GM18858 (cell line): ENCODE results near the gene CHRNA7.
"Not testable (repeated sequence)": the region's sequence is repeated elsewhere in the genome, so short reads cannot be mapped to it uniquely, and the experiment has no call there.

ENCODE experiments used
- ATAC-seq: cut with Tn5 transposase; IDR thresholded peaks from one replicate; pipeline ENCODE4 v1.9.1; 2021; ENCODE audit not compliant: unreplicated experiment

The CHRNA7 gene

DNA sequence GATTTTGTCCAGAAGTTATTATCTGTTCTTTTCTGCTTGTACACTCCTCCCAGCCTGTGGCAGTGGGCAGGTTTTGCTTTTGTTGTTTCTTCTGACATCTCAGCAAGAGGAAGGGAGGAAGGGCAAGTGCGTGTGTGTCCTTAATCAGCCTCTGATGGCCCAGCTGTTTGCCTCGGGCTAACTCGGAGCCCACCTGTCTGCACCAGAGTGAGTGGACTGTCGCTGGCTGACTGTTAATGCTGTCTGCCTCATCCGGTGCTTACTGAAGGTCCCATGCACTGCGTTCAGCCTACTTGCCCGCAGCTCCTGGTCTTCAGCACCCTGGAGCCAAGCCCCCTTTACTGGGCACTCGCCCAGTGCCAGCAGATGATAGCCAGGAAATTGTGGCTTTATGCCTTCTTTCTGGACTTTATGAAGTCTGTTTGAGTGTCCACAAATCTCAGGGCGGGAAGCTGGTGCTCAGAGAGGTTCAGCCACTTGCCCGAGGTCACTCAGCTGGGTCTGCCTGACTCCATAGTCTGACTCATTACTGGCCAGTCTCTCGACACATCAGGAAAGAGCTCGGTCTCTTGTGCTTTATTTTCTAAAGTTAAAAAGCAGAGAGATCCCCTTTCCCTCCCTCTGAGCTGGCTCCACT lies 89.5 kb downstream of the CHRNA7 start:
- ATAC-seq: no peak

- no peak for ATAC-seq
Measured at GRCh38 chr15:32120577-32121383, 90.5 kb downstream of the CHRNA7 start.

DNA sequence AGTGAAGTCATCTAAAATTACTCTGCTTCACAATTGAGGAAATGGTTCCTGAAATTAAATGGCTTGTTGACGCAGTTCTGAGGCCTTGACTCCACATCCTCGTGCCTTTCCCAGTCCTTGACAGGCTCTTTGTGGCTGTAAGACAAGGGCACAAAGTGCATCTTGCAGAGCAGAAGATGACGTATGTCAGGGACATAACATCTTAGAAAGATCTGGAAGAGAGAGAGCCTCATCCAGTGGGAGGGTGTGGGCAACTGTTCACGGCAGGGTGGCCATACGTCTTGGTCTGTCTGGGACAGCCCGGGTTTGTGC lies 91.0 kb downstream of the CHRNA7 start:
- no peak for ATAC-seq

DNA sequence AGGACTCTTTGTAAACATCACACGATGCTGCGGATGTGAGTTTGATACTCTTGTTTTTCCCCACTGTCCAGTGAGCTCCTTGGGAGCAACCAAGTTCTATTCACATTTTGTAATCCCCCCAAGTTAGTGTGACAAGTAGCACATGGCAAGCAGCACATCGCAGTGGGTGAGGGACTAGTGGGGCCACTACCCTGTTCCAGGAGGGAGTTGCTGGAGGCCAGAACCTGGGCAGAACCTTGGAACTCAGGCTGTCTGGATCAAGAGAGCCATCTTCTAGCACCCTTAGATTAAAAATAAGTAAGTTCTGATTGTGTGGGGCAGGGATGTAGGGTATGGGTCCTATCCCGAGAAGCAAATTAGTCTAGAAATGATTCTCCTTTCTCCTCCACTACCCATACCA lies 91.7 kb downstream of the CHRNA7 start:
- ATAC-seq: no peak

GRCh38 chr15:32123473-32123872 lies 93.2 kb downstream of the CHRNA7 start:
- no peak for ATAC-seq

DNA sequence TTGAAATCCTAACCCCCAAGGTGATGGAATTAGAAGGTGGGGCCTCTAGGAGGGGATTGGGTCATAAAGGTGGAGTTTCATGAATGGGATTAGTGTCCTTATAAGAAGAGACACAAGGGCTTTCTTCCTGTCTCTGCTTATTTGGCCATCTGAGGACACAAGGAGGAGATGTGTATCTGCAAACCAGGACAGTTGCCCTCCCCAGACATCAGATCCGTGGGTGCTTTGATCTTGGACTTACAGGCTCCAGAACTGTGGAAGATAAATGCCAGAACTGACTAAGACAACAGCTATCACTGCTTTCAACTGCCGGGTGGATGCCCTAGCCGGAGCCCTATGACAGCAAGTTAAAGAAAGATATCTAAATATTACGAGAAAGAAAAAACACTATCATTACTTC lies 94.4 kb downstream of the CHRNA7 start:
- ATAC-seq: no peak

DNA sequence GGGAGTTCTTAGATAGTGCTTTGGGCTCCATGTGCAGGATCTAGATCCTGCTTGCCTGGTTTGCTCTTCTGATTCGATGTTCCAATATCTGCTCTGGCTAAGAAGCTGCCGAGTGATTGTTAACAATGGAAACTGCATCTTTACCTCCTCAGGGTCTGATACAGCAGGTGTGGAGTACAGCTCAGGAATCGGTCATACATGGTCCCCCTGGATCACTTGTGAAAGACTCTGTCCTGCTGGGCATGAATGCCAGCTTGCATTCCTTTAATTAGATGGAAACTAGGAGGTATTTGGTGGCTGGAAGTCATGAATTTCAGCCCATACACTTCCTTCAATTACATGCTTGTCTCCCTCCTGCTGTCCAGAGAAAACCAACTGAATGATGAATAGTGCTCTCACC lies 95.3 kb downstream of the CHRNA7 start:
- no peak for ATAC-seq

- ATAC-seq: no peak
Measured at GRCh38 chr15:32129815-32130214, 99.5 kb downstream of the CHRNA7 start.

DNA sequence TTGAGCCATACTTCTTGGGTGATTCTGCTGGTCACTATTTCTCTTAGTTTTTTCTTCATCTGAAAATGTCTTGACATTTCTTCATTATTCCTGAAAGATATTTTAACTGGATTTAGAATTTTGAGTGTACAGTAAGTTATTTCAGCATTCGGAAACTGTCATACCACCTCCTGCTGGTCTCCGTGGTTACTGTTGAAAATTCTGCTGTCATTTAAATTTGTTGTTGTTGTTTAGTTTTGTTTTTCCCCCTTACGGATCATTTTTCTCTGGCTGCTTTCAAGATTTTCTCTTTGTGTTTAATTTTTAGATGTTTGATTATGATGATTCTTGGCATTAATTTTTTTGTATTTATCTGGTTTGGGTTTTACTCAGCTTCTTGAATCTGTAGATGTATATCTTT lies 100.5 kb downstream of the CHRNA7 start:
- no peak for ATAC-seq

- ATAC-seq: no peak
Measured at GRCh38 chr15:32131803-32132202, 101.5 kb downstream of the CHRNA7 start.

- no peak for ATAC-seq
Measured at GRCh38 chr15:32132859-32133258, 102.5 kb downstream of the CHRNA7 start.

DNA sequence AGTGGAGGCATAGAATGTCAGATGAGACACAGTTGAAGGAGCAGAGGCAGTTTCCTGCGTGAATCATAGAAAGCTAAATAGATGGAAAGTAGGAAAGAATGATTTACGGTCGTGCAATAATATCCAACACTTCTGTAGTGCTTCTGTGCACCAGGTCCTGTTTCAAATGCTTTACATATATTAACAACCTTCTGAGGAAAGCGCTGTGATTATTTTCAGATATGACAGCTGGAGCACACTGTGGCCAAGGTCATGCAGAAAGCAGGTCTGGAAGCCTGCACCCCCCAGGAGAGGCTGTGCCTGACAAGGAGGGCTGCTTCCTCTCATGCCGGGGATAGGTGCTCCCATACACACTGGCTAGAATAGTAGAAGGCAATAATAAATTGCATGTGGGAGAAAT lies 104.5 kb downstream of the CHRNA7 start:
- no peak for ATAC-seq

GRCh38 chr15:32135335-32135734 lies 105.0 kb downstream of the CHRNA7 start:
- ATAC-seq: no peak

DNA sequence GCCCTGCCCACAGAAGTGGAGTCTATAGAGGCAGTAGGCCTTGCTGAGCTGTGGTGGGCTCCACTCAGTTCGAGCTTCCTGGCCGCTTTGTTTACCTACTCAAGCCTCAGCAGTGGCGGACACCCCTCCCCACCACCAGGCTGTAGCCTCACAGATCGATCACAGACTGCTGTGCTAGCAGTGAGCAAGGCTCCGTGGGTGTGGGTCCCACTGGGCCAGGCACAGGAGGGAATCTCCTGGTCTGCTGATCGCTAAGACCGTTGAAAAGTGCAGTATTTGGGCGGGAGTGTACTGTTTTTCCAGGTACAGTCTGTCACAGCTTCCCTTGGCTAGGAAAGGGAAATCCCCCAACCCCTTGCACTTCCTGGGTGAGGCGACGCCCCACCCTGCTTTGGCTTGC lies 115.2 kb downstream of the CHRNA7 start:
- ATAC-seq: not testable (repeated sequence)

GRCh38 chr15:32148833-32149555 lies 118.7 kb downstream of the CHRNA7 start:
- no peak for ATAC-seq

DNA sequence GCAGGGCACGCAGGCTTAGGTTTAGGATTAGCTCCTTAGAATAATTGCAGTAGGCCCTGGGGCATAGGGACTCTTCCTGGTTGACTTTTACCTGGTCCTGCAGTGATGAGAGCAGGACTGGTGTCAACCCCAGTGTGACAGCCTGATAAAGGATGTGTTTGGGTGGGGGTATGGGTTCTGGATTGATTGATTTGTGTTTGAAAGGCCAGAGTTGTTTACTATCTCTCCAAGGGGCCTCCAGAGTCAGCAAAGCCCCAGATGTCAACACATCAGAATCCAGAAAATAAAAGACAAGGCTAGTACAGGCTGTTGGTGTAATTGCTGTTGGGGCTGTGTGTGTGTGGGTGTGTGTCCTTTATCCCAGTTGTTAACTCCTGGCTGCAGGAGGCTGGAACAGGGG lies 122.3 kb downstream of the CHRNA7 start:
- no peak for ATAC-seq

- ATAC-seq: not testable (repeated sequence)
Measured at GRCh38 chr15:32153868-32154623, 123.7 kb downstream of the CHRNA7 start.

DNA sequence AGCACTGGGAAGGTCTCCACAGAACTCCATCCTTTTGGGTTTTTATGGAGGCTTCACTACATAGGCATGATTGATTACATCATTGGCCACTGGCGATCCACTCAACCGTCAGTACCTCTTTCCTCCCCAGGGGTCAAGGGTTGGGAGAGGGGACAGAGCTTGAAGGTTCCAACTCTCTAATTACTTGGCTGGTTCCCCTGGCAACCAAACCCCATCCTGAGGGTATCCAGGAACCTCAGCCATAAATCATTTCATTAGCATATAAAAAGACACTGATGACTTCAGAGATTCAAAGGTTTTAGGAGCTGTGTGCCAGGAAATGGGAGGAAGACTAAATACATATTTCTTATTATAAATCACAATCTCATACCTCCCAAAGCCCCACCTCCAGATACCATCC lies 131.8 kb downstream of the CHRNA7 start:
- not testable (repeated sequence) for ATAC-seq

DNA sequence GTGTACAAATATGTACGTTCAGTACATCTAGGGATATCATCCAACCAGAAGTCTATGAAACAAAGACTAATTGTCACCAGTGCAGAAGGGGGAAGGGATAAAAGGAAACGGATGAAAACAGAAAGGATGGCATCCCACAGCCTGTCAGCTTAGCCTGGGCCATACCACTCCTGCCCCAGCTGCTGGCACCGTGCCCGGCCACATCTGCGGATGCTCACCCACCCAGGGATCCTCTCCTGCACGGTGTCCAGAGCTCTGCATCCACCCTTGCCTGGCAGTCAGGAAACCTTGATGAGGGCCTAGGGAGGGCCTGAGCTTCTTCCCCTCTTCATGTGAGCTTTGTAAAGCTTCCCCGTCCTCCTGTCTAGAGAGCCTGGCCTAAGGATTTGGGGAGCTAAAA lies 133.8 kb downstream of the CHRNA7 start:
- ATAC-seq: not testable (repeated sequence)

GRCh38 chr15:32164747-32165146 lies 134.4 kb downstream of the CHRNA7 start:
- not testable (repeated sequence) for ATAC-seq

GRCh38 chr15:32165775-32166174 lies 135.5 kb downstream of the CHRNA7 start:
- not testable (repeated sequence) for ATAC-seq
